Keratinocyte (primary cell): Measurements from ENCODE around the gene FCF1.

Experiments used
- CTCF ChIP-seq, 3 experiments: IDR thresholded peaks in 1 of 3; conservative IDR thresholded peaks in 1 of 3; optimal IDR thresholded peaks in 1 of 3; 2 replicates in 2 of 3; 3 replicates in 1 of 3; pipeline versions ENCODE3 to v1.5.1; 2011; ENCODE audit warnings: low read length in 3 of 3, mild to moderate bottlenecking in 3 of 3, moderate library complexity in 2 of 3, control low read depth in 1 of 3, inconsistent platforms in 1 of 3; ENCODE audit not compliant: insufficient read depth in 2 of 3; ENCODE audit errors: extremely low read depth in 1 of 3
- EZH2 ChIP-seq: IDR thresholded peaks from one replicate; pipeline ENCODE4 v1.6.1; 2012; ENCODE audit warnings: inconsistent platforms, mild to moderate bottlenecking, low read length, moderate library complexity

DNA sequence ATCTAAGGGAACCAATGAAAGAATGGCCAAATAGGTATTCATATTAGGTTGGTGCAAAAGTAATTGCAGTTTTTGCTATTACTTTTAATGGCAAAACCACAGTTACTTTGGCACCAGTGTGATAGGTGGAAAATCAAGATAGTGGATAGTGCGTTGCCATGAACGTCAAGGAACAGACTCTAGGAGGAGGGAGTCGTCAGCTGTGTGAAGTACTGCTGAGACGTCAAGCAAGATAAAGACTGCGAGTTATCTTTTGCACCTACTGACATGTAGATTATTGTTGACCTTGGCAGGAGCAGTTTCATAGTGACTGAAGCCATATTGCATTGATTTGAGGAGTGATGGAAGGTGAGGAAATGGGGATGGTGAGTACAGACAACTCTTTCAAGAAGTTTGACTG lies 58.5 kb downstream of the FCF1 start:
- TF ChIP-seq CTCF (optimal IDR thresholded peaks at IDR 0.05 in 1 of 3, IDR thresholded peaks at IDR 0.05 in 1 of 3, conservative IDR thresholded peaks at IDR 0.05 in 1 of 3; ENCODE audit: extremely low read depth in 1 of 3, insufficient read depth in 2 of 3, low read length in 3 of 3) = no peak
- TF ChIP-seq EZH2 = no peak
